Dermis microvascular lymphatic vessel endothelial cell (primary cell): ENCODE measurements around the gene TPRG1. TPM values are rescaled to one million over a fixed set of nuclear protein-coding genes. Genes with fewer than 3 reads are reported as not detected.

ENCODE experiments used
- DNase-seq, 2 donors: peaks; one replicate each; pipeline versions ENCODE4 v3.0.0 to v3.0.0-alpha.2; 2010; ENCODE audit warnings: low read depth in 2 of 2
- total RNA-seq: library from RNA; depleted of rRNA; stranded (reverse); fragments of >200 nt; gene quantifications from 2 replicates; pipeline ENCODE4 v1.2.1, GENCODE V29; 2014

TPRG1 gene
- total RNA-seq, 1 donor from 2014 or later = 0.13 TPM

DNA sequence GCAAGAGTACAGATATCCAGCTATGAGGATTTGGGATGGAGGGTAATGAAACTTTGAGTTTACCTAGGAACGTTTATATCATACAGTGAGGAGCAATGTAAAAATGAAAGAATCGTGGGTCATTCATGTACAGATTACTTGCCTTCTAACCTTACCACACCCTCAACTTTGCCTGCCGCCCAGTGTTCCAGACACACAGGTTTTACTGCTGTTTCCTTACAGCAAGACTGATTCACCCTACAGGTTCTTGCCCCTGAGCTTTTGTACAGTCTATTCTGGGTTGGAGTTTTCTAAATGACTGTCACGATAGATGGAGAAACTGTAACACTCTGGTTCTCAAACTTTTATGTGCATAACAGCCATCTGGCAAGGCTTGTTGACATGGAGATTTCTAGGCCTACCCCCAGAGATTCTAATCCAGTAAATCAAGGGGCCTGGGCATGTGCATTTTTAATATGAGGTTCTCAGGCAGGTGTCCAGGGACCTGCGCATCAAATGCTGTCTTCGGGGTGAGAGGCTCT is 6.6 kb upstream of the TPRG1 start:
- DNase-seq = no peak

DNA sequence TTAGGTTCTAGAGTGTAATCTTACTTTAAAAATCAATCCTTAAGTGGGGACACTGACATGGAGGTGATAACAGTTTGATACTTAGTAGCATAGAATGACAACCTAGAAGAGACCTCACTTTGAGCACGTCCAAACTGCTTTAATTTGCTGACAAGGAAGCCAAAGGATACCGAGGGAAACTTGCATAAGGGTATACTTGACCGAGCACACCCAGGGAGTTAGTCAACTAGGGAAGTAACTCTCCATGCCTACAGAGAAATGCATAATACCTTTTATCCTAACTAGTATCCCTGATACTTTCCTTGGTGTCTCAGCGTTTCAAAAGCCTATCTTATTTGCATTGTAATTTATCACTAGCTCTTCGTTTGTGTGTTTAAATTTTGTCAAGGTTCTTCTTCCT is 5.5 kb upstream of the TPRG1 start:
- no peak for DNase-seq

DNA sequence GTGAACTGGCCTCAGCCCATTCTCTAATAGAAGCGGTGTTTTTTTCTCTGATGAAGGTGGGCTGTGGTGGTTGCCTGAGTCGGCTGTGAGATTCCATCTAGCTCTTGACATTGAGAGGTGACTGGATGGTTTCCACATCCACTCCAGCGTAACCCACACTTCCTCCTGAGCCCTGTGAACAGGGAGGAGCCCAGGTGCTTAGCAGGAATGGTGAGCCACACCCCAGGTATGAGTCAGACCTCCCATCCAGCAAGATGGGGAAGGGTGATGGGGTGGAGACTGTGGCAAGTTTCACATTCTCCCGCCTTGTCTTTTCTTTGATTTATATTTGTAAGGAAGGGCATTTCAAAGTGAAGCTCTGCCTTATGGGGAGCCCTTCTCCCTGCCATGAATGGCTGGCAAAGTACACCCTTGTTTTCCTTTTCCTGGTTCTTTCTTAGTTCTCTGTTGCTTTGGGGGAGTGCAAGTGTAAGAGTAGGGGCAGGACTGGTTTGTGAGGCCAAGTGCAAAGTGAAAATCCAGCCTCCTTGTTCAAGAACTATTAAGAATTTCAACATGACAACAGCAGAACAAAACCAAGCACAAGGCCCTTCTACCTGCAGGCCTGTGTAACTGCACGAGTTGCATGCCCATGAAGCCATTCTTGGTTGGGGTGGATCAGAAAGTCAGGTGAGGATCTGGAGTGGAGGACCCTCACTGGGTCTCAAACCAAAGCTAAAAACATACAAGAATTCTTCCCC is 4.6 kb upstream of the TPRG1 start:
- DNase-seq = no peak

DNA sequence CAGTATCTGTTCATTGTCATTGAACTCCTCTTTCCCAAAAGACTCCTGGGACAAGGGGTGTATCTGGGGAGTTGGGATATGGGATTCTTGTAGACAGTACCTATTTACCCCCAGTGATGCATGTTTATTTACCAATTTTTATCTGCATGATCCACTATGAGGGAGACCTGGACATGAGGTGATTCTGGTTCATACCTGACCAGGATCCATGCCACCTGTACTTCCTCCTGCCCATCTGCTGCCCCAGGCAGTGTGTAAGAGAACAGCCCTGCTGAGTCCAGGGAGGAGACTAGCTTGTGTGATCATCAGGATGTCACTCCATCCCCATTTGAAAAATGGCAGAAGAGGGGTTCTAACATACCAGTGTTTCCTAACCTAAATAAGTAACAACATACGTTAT is 3.1 kb upstream of the TPRG1 start:
- DNase-seq = no peak

DNA sequence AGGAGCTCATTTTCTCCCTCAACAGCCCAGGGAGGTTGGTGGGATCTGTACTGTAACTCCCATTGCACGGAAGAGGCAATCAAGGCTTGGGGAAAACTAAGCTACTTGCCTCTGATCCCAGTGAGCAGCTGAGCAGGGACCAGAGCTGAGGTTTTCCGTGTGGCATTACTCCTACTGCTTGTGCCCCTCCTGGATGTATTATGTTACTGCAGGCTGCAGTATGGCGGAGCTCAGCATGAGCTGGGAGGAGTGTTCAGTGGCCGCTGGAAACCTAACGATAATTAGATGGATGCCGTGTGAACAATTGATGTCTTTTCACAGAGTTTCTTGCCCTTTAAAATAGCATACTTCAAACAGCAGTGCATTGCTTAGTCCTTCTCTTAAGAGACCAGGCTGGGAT is 2.0 kb upstream of the TPRG1 start:
- no peak for DNase-seq

DNA sequence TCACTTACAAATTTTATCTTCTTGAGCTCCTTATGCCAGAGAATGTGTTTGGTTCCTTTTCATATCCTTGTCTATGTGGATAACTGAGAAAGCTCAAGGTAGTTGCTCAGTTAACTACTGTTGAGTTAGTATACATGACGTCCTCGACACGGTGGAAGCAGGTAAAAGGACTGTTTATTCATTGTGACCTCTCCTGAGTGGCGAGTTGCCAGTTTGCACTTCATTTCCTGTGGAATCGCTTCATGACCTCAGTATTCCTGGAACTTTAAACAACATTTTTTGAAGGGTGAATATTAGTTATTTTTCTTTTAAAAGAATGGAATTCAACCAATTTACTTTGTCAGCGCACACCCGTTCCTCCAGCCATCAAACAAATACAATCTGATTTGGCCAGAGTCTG is 1.2 kb upstream of the TPRG1 start:
- DNase-seq = peak; percentile 13 to 34

DNA sequence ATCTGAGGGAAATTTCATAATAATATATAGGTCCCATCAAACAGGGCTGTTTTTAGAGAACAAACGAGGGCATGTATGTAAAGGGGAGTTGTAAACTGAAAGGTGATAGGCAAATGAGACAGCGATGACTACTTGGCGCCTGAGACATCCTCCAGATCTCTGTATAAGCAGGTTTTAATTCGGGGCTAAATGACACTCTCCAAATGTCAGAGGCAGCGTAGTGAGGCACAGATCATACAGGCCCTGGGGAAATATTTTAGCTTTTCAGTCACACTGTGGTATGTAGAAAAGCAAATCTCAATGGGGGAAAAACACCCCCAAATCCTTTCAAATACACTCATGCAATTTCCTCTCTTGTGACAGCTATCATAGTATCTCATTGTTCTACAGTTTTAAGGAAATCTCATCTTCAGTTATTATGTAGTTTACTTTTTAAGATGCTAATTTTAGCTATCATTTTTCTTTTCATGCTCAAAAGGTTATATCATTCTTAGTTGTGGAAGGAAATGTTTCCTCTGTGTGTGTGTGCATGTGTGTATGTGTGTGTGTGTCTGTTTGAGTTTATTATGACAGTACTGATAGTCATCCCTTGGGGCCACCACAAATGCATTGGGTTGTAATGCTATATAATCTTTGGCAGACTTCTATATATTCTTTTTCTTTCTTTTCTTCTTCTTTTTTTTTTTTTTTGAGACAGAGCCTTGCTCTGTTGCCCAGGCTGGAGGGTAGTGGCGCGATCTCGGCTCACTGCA is 1.1 kb downstream of the TPRG1 start:
- DNase-seq = no peak

DNA sequence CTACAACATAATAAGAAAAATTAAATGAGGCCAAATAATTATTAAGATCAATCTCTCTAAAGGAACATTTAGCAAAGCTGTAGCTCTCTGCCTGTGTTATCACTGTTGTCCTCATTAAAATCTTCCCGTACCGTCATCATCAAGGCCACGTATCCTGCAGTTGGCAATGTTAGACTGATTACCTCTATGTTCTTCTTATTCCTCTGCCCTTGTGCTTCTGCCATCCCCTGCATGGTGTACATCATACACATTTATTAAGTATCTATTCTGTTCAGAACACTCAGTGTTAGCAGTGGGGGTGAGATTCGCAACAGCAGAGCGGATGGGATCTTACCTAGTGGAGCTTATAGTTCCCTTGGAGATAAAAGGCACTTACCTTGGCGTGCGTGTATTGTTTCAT is 12.8 kb downstream of the TPRG1 start:
- no peak for DNase-seq

DNA sequence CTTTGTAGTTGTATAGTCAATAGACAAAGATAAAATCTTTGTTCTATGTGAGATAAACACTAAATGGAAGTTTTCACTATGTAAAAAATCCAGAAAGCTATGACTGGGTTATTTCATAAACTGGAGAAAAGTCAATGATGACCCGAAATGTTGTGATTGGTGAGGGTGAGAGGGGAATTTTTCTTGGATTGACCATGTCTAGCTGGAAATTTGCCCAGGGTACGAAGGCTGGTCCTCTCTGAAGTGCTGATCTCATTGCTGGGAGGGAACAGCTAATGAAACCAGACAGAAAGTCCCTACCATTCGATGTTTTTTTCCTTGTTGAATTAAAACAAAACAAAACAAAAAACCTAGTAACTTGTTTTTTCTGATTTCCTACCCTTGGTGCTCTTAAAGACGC is 14.3 kb downstream of the TPRG1 start:
- no peak for DNase-seq

DNA sequence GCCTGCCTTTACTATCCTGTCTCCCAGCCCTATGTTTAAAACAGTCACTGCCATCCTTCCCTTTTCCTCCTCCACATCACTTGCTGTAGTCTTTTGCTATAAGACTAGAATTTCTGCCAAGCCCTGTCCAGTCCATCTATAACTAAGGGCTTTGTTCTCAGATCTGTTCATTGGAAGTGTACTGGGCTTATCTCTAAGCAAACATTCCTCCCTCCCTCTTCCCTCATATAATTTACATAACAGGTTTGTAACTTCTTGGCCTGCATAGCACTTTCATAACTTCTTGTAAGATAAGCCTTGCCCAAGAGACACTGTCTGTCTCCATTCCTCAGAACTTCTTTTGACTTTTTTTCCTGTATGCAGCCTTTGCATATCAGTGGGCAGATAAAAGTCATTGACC is 16.7 kb downstream of the TPRG1 start:
- DNase-seq = no peak

DNA sequence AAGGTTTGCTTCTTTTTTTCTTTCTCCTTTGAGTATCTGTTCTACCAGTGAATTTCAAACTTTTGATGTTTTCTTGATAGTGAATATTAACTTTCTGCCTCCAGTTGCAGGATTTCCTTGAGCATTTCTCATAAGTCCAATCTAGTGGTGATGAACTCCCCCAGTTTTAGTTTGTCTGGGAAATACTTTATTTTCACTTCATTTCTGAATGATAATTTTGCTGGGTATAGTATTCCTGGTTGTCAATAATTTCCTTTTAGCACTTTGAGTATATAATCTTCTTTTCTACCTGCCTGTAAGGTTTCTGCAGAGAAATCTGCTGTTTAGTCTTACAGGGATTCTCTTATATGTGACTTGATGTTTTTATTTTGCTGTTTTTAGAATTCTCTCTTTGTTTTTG is 21.0 kb downstream of the TPRG1 start:
- DNase-seq = no peak

DNA sequence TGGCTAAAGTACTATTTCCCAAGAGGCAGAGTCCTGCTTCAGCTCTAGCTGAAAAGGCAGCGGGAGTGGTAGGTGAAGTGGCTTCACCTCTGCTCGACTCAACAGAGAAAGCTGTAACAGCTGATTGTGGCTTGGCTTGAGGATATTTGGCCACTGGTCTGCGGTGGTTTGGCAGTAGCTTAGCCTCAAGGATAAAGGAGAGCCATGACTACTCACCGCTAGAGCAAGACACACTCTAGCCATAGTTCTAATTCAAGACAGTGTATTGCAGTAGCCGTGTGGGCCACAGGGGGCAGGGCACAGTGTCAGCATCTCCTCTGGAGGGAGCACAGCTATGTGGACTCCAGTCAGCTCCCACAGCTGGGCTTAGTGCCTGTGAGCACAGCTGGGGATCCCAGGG is 23.5 kb downstream of the TPRG1 start:
- DNase-seq = no peak

DNA sequence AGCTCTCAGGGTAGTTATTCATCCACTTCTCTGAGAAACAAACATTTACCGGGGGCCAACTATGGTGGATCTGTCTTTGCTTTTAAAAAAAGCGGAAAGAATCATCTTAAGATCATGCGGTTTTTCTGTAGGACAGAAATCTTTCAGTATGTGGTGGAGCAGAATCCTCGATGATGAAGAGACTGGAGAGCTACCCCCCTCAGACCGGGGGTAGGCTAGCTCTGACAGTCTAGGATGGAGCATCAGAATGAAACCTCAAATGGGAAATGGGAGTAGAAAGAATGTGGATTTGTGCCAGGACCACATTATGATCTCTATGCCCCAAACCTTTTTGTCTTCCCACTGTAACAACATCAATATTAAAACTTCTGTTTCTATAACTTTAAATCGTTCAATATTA is 30.3 kb downstream of the TPRG1 start:
- no peak for DNase-seq

DNA sequence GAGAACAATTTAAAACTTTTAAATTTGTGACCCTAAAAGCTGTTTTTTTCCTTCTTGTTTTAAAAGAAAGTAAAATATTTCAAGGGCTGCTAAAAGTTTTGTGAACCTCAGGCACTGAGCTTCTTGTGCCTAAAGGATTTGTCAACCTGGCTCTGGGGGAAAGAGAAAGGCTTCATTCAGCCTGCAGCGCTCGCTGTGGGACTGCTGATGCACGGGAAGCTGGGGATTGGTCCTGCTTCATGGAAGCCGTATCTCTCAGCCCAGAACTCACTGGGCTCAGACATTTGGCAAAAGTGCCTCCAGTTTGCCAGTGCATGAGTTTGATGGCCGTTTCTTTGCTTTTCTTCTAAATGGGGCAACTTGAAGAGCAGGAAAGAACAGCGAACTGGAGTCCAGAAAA is 30.8 kb downstream of the TPRG1 start:
- DNase-seq = no peak

DNA sequence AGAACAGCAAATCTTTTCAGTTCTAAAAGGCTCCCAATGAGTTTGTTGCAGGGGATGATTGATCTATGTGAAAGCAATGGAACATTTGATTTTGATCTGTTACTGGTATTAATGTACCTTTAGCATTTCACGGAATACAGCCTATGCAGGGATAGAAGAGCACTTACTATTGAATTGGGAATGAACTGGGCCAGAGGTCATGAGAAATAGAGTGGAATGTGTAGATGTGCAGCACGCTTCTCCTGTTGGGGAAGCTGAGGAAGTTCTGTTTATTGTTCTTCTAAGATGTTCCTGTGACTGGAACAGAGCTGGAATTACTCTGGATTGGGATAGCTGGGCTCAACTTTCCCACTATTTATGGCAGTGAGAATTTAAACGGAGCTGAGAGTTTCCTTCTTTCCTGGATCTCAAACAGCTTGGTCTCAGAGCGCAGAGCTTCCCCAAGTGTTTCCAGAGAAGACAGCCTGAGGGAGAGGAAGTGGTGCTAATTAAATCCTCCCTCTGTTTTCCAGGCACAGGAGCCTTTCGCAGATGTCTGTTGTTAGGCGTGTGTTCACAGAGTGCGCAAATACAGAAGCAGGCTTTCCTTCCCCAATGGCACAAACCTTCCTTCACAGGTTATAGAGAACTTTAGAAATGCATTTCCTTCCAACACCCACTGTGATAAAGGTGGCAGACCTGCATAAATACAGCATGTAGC is 32.5 kb downstream of the TPRG1 start:
- DNase-seq = no peak

DNA sequence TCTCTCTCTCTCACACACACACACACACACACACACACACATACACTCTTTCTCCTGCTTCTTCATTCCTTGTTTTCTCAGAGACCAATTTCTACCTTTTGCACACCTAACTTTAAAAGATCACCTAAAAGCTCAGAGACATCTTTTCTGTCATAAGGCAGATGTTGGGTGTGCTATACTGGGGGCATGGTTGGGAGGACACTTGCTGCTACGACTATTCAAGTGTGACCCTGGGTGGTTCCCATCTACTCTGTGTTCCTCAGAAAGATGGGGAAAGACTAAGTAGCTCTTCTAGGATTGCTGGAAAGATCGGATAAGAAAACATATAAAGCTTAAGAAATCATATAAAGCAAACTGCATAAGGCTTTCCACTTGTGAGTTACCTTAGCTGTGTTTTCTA is 33.2 kb downstream of the TPRG1 start:
- DNase-seq = no peak

DNA sequence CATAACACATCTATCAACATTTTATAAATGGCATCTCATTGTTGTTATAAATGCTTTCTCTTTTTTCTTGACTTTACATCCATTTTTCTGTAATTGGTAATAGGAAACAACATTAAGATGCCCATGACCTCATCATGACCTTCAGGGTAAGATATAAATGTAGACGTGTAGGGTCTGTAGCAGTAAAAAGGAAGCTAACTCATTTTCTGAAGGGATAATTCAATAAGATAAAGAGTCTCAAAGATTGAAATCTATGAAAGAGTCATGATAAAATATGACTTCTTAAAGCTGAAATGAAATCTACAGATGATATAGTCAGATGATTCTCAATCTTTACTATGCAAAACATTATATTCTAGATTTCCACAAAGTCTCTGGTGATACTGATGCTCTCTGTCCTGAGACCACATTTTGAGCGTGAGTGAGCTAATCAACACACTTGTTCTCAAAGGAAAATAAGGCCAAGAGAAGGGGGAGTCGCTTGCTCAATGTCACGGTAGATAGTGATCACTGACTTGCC is 38.5 kb downstream of the TPRG1 start:
- no peak for DNase-seq

DNA sequence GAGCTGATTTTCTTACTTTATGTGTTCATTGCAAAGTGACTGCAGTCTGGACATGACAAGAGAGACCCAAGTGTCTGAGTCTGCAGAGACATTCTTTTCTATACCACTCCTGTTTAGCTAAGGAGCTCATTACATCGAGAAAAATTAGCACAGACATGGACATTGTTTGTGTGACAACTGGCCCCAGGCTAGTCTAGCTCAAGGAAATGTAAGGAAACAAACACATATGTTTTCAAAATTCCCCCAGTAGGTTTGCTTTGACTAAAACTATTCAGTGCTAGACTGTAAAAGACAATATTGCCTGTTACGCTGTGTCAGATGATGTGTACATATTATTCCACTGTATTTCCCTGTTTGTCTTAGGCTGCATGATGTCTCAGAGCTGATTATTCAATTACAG is 40.9 kb downstream of the TPRG1 start:
- DNase-seq = no peak

DNA sequence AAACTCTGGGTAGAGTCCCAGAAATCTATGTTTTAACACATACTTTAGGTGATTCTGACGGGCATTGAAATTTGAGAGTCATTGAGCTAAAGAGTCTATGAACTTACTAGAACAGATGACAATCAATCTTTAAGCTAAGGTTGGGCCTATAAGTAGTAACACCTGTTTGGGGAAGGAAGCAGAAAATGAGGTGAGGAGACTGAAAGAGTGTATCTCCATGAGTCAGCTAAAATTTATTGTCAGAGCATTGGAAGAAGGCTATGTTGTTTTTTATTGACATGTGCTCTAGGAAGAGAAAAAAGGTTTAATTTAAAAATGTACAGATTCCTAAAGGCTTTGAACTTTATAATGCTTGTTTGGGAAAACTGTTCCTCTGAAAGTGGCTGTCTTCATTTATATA is 42.9 kb downstream of the TPRG1 start:
- DNase-seq = no peak

DNA sequence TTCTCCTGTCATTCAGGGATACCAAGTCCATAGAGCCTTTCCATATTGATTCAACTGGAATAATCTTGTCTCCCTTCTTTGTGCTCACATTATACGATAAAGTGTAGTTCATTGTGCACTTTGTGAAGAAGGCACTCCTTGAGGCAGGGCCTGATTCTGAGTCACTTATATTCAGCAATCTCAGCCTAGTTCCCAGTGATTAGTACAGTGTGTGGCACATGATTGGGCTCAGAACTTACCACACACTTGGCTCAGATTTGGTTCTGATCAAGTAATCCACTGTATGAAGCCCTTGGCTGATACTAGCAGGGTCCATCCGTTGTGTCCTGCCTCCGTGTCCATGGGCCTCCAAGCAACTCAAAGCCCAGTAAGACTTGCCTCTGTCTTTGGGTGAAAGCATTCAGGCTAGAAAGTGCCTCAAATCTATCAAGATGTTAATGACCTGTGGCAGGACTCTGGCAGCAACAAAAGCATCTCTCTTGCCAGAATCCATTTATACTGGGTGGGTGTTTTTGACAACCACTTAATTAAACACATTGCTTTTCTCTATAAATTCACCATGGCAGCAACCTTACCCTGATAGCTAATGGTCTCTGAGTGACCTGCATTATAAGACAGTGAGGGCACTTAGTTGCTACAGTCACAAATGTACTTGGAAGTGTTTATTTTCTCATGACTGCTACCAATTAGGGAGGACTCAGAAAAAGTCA is 51.3 kb downstream of the TPRG1 start:
- no peak for DNase-seq

DNA sequence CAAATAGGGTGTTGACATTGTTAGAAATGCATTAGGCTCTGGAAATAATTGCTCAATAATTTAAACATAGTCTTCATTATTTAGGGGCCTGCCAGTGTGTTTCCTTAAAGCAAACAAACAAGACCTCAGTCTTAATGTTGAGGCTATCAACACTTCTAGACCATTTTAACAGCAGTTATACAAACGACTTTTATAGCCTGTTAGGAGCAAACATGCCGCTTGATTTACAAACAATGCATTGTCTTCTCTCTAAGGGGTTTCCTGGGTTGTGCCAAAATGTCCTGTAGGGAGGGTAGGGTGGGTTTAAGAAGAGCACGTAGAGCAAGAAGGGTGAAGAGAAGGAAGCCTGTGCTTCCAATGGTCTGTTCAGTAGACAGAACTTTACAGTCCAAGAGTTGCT is 53.7 kb downstream of the TPRG1 start:
- DNase-seq = no peak

DNA sequence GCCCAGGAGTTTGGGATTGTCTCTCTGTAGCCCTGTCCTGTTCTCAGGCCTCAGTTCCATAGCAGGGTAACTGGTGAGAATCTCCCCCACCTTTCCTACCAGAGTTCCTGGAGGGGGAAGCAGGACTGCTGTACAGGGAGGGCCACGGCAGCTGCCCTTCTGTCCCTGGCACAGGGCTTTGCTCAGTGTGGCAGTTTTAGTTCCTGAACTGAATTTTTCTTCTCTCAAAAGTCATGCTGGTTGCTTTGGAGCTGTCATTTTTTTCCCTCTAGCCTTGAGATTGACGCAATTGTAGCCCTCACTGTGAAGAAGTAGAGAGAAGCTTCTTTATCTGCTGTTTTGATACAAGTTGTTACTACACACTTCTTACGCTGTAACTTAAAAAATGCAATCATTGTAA is 55.5 kb downstream of the TPRG1 start:
- no peak for DNase-seq
